ENCODE results near the gene MTCH1. TPM values are rescaled to one million over a fixed set of nuclear protein-coding genes. Genes with fewer than 3 reads are reported as not detected.

Gene MTCH1
- total and polyA plus RNA-seq, 9 of the 15 experiments (the other 6 are each of a cell fraction or from before 2014, with no cell fraction given), result 7.9 to 161 (median 118) TPM

DNA sequence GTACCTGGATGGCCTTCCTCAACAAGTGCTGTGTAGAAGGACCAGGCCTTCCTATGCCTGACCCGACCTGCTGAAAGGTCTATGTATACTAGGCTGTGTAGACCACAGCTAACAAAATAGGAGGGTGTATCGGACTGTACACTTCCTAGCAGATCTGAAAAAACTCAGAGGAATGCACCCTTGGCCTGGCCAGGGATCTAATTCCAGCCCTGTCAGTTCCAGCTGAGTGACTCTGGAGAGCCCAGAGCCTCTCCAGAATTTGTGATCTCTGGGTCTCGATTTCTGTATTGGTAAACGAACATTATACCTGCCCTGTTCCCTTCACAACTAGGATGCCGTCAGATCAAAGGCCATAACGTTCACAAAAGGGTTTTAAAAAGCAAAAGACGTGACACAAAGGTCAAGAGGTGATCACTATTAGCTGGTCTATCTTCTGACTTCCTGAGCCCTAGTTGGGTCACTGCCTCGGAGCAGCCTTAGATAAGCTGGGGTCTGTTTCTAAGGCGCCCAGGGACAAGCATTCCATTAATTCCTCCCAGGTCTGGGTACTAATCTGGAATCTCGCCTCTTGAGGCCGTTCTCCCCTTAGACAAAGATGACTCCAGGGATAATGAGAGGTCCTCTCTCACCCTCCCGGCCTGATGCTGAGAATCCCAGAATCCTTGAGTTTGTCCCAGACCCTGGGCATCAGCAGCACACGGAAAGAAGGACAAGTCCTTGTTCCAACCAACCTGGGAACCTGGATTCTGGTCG is 13.9 kb downstream of the MTCH1 start (continued):
- TF ChIP-seq, protein P1, sequence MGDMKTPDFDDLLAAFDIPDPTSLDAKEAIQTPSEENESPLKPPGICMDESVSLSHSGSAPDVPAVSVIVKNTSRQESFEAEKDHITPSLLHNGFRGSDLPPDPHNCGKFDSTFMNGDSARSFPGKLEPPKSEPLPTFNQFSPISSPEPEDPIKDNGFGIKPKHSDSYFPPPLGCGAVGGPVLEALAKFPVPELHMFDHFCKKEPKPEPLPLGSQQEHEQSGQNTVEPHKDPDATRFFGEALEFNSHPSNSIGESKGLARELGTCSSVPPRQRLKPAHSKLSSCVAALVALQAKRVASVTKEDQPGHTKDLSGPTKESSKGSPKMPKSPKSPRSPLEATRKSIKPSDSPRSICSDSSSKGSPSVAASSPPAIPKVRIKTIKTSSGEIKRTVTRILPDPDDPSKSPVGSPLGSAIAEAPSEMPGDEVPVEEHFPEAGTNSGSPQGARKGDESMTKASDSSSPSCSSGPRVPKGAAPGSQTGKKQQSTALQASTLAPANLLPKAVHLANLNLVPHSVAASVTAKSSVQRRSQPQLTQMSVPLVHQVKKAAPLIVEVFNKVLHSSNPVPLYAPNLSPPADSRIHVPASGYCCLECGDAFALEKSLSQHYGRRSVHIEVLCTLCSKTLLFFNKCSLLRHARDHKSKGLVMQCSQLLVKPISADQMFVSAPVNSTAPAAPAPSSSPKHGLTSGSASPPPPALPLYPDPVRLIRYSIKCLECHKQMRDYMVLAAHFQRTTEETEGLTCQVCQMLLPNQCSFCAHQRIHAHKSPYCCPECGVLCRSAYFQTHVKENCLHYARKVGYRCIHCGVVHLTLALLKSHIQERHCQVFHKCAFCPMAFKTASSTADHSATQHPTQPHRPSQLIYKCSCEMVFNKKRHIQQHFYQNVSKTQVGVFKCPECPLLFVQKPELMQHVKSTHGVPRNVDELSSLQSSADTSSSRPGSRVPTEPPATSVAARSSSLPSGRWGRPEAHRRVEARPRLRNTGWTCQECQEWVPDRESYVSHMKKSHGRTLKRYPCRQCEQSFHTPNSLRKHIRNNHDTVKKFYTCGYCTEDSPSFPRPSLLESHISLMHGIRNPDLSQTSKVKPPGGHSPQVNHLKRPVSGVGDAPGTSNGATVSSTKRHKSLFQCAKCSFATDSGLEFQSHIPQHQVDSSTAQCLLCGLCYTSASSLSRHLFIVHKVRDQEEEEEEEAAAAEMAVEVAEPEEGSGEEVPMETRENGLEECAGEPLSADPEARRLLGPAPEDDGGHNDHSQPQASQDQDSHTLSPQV (IDR thresholded peaks at IDR 0.05), result no peak
- no peak for TF ChIP-seq HDAC3 (IDR thresholded peaks at IDR 0.05; ENCODE audit: borderline replicate concordance, partially characterized antibody)
- TF ChIP-seq BRD4 (IDR thresholded peaks at IDR 0.05), result no peak
- no peak for TF ChIP-seq NFIC (IDR thresholded peaks at IDR 0.05)
